PC-3 (cell line): ENCODE measurements around the gene BCAS3.

Experiments used
- EZH2 ChIP-seq: fragments of 300-600 bp; sonication (generic); IDR thresholded peaks from one replicate; pipeline ENCODE4 v1.6.1; 2017; ENCODE audit warnings: antibody characterized with exemption, mild to moderate bottlenecking, low read length; ENCODE audit not compliant: unreplicated experiment
- TF ChIP-seq, protein P1 (sequence below): fragments of 300-600 bp; sonication (generic); conservative IDR thresholded peaks from 2 replicates; pipeline ENCODE4 v1.5.1; 2017; ENCODE audit warnings: antibody characterized with exemption, low read depth, mild to moderate bottlenecking, low read length

DNA sequence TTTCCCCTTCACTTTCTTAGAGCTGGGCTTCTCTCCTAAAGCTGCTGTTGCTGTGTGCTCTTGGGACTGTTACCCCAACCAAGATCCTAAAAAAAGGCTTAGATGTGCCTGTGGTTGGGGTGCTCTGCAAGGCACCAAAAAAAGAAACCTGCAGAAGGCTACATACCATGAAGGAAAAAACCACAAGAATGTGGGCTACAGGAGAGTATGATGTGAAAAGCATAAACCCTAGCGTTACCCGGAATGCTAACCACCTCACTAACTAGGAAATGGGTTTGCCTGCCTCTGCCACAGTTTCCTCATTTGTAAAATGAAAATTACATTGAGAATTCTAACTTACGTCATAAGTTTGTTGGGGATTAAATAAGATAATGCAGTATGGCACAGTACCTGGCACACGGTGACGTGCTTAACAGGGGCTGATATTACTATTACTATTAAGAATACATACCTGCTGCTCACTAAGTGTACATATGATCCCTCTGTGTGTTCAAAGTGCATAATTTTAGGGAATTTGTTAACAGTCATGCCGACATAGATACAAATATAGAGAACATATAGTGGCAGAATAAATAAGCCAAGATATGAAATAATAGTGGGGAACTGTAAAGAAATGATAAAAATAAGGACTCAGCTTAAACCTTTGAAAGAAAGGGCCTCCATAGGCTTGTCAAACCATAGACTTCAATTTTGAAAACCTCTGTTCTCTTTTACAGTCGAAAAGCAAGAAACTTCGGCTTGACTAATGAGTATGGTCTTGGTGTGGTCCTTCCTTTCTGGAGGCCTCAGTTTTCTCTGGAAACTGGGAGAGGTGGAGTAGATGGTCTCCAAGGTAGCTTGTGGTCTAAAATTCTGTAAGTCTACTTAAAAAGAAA, 544.2 kb downstream of the BCAS3 start:
- TF ChIP-seq, protein P1, sequence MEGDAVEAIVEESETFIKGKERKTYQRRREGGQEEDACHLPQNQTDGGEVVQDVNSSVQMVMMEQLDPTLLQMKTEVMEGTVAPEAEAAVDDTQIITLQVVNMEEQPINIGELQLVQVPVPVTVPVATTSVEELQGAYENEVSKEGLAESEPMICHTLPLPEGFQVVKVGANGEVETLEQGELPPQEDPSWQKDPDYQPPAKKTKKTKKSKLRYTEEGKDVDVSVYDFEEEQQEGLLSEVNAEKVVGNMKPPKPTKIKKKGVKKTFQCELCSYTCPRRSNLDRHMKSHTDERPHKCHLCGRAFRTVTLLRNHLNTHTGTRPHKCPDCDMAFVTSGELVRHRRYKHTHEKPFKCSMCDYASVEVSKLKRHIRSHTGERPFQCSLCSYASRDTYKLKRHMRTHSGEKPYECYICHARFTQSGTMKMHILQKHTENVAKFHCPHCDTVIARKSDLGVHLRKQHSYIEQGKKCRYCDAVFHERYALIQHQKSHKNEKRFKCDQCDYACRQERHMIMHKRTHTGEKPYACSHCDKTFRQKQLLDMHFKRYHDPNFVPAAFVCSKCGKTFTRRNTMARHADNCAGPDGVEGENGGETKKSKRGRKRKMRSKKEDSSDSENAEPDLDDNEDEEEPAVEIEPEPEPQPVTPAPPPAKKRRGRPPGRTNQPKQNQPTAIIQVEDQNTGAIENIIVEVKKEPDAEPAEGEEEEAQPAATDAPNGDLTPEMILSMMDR = no peak
- no peak for TF ChIP-seq EZH2
